ENCODE results near the gene UTS2B. TPM values are rescaled to one million over a fixed set of nuclear protein-coding genes. Genes with fewer than 3 reads are reported as not detected.

The UTS2B gene
- total and polyA plus RNA-seq, 11 donors, result 0.17 to 1.1 (median 0.43) TPM; not detected in 8

DNA sequence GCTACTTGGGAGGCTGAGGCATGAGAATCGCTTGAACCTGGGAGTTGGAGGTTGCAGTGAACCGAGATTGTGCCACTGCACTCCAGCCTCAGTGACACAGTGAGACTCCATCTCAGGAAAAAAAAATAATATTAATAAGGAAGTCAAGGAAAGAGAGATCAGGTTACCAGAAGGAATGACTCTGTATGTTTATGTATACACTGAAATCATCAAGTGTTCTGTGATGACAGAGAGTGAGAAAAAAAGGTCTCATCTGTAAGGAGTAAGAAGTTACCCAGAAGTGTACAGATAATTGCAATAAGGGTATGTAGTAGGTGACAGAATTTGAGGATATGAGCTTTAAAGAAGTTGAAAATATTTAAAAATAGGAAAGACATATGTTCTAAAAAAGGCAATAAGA, 5.4 kb downstream of the UTS2B start:
- 86 to 100% (median 97%) methylated on average over 2 of the region's 2 CpGs for WGBS, 4 donors
- Histone ChIP-seq H3K4me3 (no peak overlapping the region), H3K4me1 (peaks cover 0 to 12% (median 5%) of the 10 kb centered on the region in 12 donors), H3K27me3 (no peaks in the 10 kb centered on the region), H3K36me3 (no peaks in the 10 kb centered on the region), H3K9me3 (no peaks in the 10 kb centered on the region), H3K27ac (no peak overlapping the region)
- TF ChIP-seq POLR2A (IDR thresholded peaks at IDR 0.05), result no peak
- TF ChIP-seq, protein P1, sequence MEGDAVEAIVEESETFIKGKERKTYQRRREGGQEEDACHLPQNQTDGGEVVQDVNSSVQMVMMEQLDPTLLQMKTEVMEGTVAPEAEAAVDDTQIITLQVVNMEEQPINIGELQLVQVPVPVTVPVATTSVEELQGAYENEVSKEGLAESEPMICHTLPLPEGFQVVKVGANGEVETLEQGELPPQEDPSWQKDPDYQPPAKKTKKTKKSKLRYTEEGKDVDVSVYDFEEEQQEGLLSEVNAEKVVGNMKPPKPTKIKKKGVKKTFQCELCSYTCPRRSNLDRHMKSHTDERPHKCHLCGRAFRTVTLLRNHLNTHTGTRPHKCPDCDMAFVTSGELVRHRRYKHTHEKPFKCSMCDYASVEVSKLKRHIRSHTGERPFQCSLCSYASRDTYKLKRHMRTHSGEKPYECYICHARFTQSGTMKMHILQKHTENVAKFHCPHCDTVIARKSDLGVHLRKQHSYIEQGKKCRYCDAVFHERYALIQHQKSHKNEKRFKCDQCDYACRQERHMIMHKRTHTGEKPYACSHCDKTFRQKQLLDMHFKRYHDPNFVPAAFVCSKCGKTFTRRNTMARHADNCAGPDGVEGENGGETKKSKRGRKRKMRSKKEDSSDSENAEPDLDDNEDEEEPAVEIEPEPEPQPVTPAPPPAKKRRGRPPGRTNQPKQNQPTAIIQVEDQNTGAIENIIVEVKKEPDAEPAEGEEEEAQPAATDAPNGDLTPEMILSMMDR (IDR thresholded peaks at IDR 0.05), result no peak
- ATAC-seq (no peak), DNase-seq (no peak)
- intact Hi-C loops (cut with DNase I), result loop anchor here in 5 of 10 donors (5.0 to 10.0 kb wide), 6 partner anchors 33 to 80 kb away; no protein-coding TSS in a partner anchor

DNA sequence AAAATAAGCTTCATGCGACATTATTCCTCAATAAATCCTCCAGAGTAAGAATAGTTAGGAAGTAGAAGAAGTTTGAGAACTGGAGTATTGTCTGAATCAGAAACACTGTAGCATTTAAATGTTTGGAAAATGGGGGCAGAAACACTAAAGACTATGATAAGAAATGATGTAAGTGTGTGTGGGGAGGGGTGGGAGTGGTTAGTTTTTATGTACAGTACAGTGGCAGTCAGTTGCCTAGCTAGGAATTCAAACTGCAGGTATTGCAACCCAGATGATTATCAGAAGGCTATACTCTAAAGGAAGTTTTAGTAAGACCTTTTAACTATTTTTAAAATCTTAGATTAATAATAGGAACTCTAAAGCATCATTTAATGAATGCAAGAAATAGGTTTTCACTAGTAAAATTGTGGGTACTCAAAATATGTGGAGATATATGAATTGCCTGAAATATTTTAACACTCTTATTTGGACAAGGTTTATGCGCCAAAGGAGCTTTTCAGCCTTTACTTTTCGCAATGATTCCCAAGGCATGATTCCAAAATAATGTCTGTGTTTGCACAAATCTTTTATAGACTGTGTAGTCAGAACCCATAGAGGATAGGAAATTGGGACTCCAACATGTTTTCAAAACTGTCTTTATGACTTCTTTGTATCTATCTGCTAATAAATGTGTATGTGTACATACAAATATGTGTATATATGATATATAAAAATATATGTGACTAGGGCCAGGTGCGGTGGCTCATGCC, 9.1 kb downstream of the UTS2B start:
- intact Hi-C loops (cut with DNase I), result loop anchor here in 3 of 10 donors (10.0 kb wide), 3 partner anchors 64 to 76 kb away; no protein-coding TSS in a partner anchor

DNA sequence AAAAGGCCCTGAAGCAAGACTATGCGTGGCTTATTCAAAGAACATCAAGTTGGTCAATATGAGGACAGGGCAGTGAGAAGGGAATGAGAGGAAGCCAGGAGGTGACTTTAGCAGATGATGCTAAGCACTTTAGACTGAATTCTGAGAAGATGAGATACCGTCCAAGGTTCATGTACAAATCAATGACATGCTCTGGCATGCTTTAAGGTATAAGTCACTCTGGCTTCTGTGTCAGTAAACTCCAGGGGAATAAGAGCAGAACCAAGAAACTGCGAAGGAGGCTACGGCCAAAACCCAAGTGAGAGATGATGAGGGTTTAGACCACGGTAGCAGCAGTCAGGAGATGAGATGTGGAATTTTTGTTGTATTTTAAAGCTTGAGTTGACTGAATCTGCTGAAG, 10.0 kb downstream of the UTS2B start:
- Histone ChIP-seq H3K4me3 (no peak overlapping the region), H3K27me3 (no peaks in the 10 kb centered on the region), H3K9me3 (no peaks in the 10 kb centered on the region), H3K4me1 (no peaks in the 10 kb centered on the region), H3K27ac (no peak overlapping the region), H3K36me3 (no peaks in the 10 kb centered on the region)
- 84 to 92% (median 90%) methylated on average over 5 of the region's 5 CpGs for WGBS, 4 donors
- no peak for ATAC-seq
- no peak for TF ChIP-seq POLR2A (IDR thresholded peaks at IDR 0.05)
- TF ChIP-seq, protein P1 (IDR thresholded peaks at IDR 0.05), result no peak
- DNase-seq, result no peak
- intact Hi-C loops (cut with DNase I), result loop anchor here in 3 of 10 donors (10.0 kb wide), 3 partner anchors 64 to 76 kb away; no protein-coding TSS in a partner anchor

More for the DNA sequence above, 9.1 kb downstream of the UTS2B start:
- H3K27ac ChIP-seq, result no peak overlapping the region
- no peak for ATAC-seq
- H3K36me3 ChIP-seq, result no peaks in the 10 kb centered on the region
- no peaks in the 10 kb centered on the region for H3K9me3 ChIP-seq
- DNase-seq, result no peak
- WGBS, 4 donors, result 95 to 97% (median 96%) methylated on average over 4 of the region's 4 CpGs
- TF ChIP-seq POLR2A (IDR thresholded peaks at IDR 0.05), result no peak
- TF ChIP-seq, protein P1 (IDR thresholded peaks at IDR 0.05), result no peak
- H3K4me3 ChIP-seq, result no peak overlapping the region
- no peaks in the 10 kb centered on the region for H3K27me3 ChIP-seq
- no peaks in the 10 kb centered on the region for H3K4me1 ChIP-seq

DNA sequence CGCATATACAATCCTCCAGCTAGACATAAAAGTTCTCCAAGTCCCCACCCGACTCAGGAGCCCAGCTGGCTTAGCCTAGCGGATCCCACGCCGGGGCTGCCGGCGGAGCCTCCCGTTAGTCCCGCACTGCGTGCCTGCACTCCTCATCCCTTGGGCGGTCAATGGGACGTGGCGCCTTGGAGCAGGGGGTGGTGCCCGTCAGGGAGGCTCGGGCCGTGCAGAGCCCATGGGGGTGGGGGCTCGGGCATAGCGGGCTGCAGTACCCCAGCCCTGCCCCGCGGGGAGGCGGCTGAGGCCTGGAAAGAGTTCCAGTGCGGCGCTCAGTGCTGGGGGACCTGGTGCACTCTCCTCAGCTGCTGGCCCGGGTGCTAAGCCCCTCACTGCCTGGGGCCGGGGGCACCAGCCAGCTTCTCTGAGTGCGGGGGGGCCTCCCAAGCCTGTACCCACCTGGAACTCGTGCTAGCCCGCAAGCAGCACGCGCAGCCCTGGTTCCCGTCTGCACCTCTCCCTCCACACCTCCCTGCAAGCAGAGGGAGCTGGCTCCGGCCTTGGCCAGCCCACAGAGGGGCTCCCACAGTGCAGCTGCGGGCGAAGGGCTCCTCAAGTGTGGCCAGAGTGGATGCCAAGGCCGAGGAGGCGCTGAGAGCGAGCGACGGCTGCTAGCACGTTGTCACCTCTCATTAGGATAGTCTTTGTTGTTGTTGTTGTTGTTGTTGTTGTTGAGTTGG, 13.3 kb downstream of the UTS2B start:
- Histone ChIP-seq H3K27ac (no peak overlapping the region), H3K9me3 (no peaks in the 10 kb centered on the region), H3K4me3 (no peak overlapping the region), H3K4me1 (no peaks in the 10 kb centered on the region), H3K27me3 (no peaks in the 10 kb centered on the region), H3K36me3 (no peaks in the 10 kb centered on the region)
- TF ChIP-seq, protein P1 (IDR thresholded peaks at IDR 0.05), result no peak
- TF ChIP-seq POLR2A (IDR thresholded peaks at IDR 0.05), result no peak
- DNase-seq, result no peak
- ATAC-seq, result peak in 2 of 4 donors; percentile 10 to 24
- intact Hi-C loops (cut with DNase I), result no loop called here
- WGBS, 4 donors, result 93 to 99% (median 96%) methylated on average over 23 to 40 of the region's 40 CpGs
